ENCODE results near the gene CEP72. TPM values are rescaled to one million over a fixed set of nuclear protein-coding genes. Genes with fewer than 3 reads are reported as not detected.

Gene CEP72
- total and polyA plus RNA-seq, 10 of the 15 experiments (the other 5 are each of a cell fraction or from before 2014, with no cell fraction given), result 0.35 to 13.5 (median 8.3) TPM

DNA sequence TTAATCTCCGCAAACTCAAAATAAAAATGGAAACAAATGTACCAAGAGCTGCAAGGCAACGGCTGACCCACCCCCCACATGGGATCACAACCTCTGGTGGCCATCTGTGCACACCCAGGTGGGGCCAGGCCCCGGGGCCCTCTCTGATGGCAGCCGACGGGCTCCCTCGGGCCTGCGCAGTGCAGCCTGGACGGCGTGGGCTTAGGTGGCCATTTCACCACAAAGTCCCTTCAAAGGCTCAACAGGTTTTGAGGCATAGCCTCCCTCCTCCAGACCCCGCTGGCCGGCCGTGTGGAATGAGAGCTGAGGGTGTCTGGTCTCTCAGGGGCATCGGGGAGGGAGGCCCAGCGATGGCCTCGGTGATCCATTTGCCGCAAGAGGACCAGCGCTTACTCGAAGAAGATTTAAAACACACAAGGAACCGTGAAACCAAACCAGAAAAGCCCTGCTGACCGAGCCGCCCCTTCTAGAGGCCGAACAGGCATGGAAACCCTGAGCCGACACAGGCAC, 42.7 kb upstream of the CEP72 start:
- H4K20me1 ChIP-seq (ENCODE audit: control insufficient read depth, insufficient read depth), result no peaks in the 10 kb centered on the region
- H3K9me3 ChIP-seq (replicated peaks; ENCODE audit: control insufficient read depth, insufficient read depth, low read length), result no peaks in the 10 kb centered on the region
- H3K9ac ChIP-seq (ENCODE audit: control insufficient read depth, insufficient read depth, low read length), result no peak overlapping the region
- TF ChIP-seq YBX1 (IDR thresholded peaks at IDR 0.05) (no peak), ATF7 (IDR thresholded peaks at IDR 0.05; ENCODE audit: low read depth) (no peak), BHLHE40 (IDR thresholded peaks at IDR 0.05; ENCODE audit: borderline replicate concordance in 1 of 2, low read depth in 2 of 2, low read length in 1 of 2) (no peak), FOS (IDR thresholded peaks at IDR 0.05; ENCODE audit: borderline replicate concordance, extremely low read depth, insufficient read length) (no peak)
- TF ChIP-seq, protein P1, sequence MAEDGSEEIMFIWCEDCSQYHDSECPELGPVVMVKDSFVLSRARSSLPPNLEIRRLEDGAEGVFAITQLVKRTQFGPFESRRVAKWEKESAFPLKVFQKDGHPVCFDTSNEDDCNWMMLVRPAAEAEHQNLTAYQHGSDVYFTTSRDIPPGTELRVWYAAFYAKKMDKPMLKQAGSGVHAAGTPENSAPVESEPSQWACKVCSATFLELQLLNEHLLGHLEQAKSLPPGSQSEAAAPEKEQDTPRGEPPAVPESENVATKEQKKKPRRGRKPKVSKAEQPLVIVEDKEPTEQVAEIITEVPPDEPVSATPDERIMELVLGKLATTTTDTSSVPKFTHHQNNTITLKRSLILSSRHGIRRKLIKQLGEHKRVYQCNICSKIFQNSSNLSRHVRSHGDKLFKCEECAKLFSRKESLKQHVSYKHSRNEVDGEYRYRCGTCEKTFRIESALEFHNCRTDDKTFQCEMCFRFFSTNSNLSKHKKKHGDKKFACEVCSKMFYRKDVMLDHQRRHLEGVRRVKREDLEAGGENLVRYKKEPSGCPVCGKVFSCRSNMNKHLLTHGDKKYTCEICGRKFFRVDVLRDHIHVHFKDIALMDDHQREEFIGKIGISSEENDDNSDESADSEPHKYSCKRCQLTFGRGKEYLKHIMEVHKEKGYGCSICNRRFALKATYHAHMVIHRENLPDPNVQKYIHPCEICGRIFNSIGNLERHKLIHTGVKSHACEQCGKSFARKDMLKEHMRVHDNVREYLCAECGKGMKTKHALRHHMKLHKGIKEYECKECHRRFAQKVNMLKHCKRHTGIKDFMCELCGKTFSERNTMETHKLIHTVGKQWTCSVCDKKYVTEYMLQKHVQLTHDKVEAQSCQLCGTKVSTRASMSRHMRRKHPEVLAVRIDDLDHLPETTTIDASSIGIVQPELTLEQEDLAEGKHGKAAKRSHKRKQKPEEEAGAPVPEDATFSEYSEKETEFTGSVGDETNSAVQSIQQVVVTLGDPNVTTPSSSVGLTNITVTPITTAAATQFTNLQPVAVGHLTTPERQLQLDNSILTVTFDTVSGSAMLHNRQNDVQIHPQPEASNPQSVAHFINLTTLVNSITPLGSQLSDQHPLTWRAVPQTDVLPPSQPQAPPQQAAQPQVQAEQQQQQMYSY (CRISPR knock-in tag; IDR thresholded peaks at IDR 0.05), result no peak
- DNase-seq (ENCODE audit: low read depth, low spot score), result no peak
- intact Hi-C loops (cut with micrococcal nuclease; ENCODE audit: unreplicated experiment), result no loop called here
- POLR2A ChIA-PET, result no interaction called here
- FAIRE-seq, result no peak
- RAD21 ChIA-PET (ENCODE audit: unreplicated experiment), result no interaction called here
- WGBS (ENCODE audit: insufficient coverage, insufficient replicate concordance, low lambda C conversion rate, missing lambda C conversion rate), result 50% methylated on average over 23 of the region's 23 CpGs
- no peaks in the 10 kb centered on the region for H3K36me3 ChIP-seq (ENCODE audit: control insufficient read depth in 2 of 2, insufficient read depth in 2 of 2, low read length in 1 of 2)
- H3K27ac ChIP-seq (ENCODE audit: control insufficient read depth, insufficient read depth), result no peak overlapping the region
- CTCF ChIA-PET, result no interaction called here
- no TSS peak for BruUV-seq (replicated peaks)
- H3K4me1 ChIP-seq (ENCODE audit: control insufficient read depth, insufficient read depth, low read length), result no peaks in the 10 kb centered on the region
- H3K4me3 ChIP-seq, result no peak overlapping the region
- SMC1A ChIA-PET (ENCODE audit: uncharacterized antibody, unreplicated experiment), result no interaction called here
- H3K27me3 ChIP-seq (replicated peaks in 1 of 2; ENCODE audit: control insufficient read depth in 2 of 2, insufficient read depth in 2 of 2, low read length in 1 of 2), result no peaks in the 10 kb centered on the region; a peak in 1 of 4 replicates
- no peak overlapping the region for H2AFZ ChIP-seq (ENCODE audit: control insufficient read depth, low read depth, low read length)
- H3K79me2 ChIP-seq (ENCODE audit: control insufficient read depth, insufficient read depth, low read length), result no peaks in the 10 kb centered on the region
- no peak for ATAC-seq
- H3K4me2 ChIP-seq (ENCODE audit: control insufficient read depth, insufficient read depth), result no peak overlapping the region
- in situ Hi-C loops (cut with MboI), result no loop called here

Data from GM12878 (cell line).